HepG2 (cell line): ENCODE data around the gene SMARCB1. TPM values are rescaled to one million over a fixed set of nuclear protein-coding genes. Genes with fewer than 3 reads are reported as not detected.

Source experiments
- BRCA1 ChIP-seq: sonication (generic); formaldehyde crosslinking; IDR thresholded peaks from 2 replicates; pipeline ENCODE4 v1.4.0; 2020; ENCODE audit warnings: missing genetic modification reagents
- CSRNP1 ChIP-seq: sonication (generic); formaldehyde crosslinking; IDR thresholded peaks from 2 replicates; pipeline ENCODE4 v1.8.1; 2023; ENCODE audit warnings: mild to moderate bottlenecking, missing genetic modification reagents
- GTF2F1 ChIP-seq: fragments of 150-350 bp; IDR thresholded peaks from 2 replicates; pipeline ENCODE4 v1.6.1; 2014; ENCODE audit warnings: low read length
- ISX ChIP-seq: sonication (generic); formaldehyde crosslinking; conservative IDR thresholded peaks from 2 replicates; pipeline ENCODE4 v1.5.0; 2020; ENCODE audit warnings: missing genetic modification reagents
- JUN ChIP-seq: sonication (generic); formaldehyde crosslinking; IDR thresholded peaks from 2 replicates; pipeline ENCODE4 v1.4.0; 2020; ENCODE audit warnings: mild to moderate bottlenecking, missing genetic modification reagents
- PBX3 ChIP-seq: sonication (generic); formaldehyde crosslinking; IDR thresholded peaks from 2 replicates; pipeline ENCODE4 v1.8.1; 2023; ENCODE audit warnings: missing genetic modification reagents, inconsistent platforms, borderline replicate concordance
- RFX5 ChIP-seq: IDR thresholded peaks from 2 replicates; pipeline ENCODE4 v1.6.1; 2011; ENCODE audit warnings: low read depth, low read length, improper control_type of control experiment
- RNF2 ChIP-seq: fragments of 450-650 bp; conservative IDR thresholded peaks from 2 replicates; pipeline ENCODE4 v1.6.1; 2016; ENCODE audit warnings: low read depth
- RXRB ChIP-seq: IDR thresholded peaks from 2 replicates; pipeline ENCODE4 v1.6.1; 2016; ENCODE audit warnings: borderline replicate concordance, missing genetic modification reagents, missing compliant biosample characterization
- TCF7L2 ChIP-seq: IDR thresholded peaks from 2 replicates; pipeline ENCODE4 v1.6.1; 2011; ENCODE audit warnings: mild to moderate bottlenecking, low read depth, low read length, moderate library complexity
- ZBTB7A ChIP-seq: sonication (generic); formaldehyde crosslinking; IDR thresholded peaks from 2 replicates; pipeline ENCODE4 v1.8.0; 2022; ENCODE audit warnings: mild to moderate bottlenecking, missing genetic modification reagents
- ZGPAT ChIP-seq: IDR thresholded peaks from 2 replicates; pipeline ENCODE4 v1.6.1; 2016; ENCODE audit warnings: mild to moderate bottlenecking
- ZMYM4 ChIP-seq: sonication (generic); formaldehyde crosslinking; IDR thresholded peaks from 2 replicates; pipeline ENCODE4 v1.8.1; 2023; ENCODE audit warnings: mild to moderate bottlenecking, missing genetic modification reagents
- ZNF460 ChIP-seq: sonication (generic); formaldehyde crosslinking; IDR thresholded peaks from 2 replicates; pipeline ENCODE4 v1.5.1; 2020; ENCODE audit warnings: missing genetic modification reagents, mild to moderate bottlenecking, borderline replicate concordance
- ZNF567 ChIP-seq: sonication (generic); formaldehyde crosslinking; IDR thresholded peaks from 2 replicates; pipeline ENCODE4 v1.8.1; 2023; ENCODE audit warnings: mild to moderate bottlenecking, missing genetic modification reagents, borderline replicate concordance
- ZNF605 ChIP-seq: sonication (generic); formaldehyde crosslinking; IDR thresholded peaks from 2 replicates; pipeline ENCODE4 v1.8.0; 2022; ENCODE audit warnings: mild to moderate bottlenecking, missing genetic modification reagents
- polyA plus RNA-seq, 8 experiments: library from polyadenylated mRNA; depleted of rRNA in 3 of 8; stranded (reverse) in 7 of 8; unstranded in 1 of 8; fragments of >200 nt; fragmentation: Illumina TruSeq in 4 of 8; extraction: Trizol in 4 of 8; gene quantifications; 2 replicates each; pipeline versions ENCODE4 v1.2.1 to v1.2.3, GENCODE V29; 2011 to 2016; ENCODE audit warnings: low read depth in 4 of 8, missing spikeins in 1 of 8, mixed read lengths in 1 of 8; ENCODE audit not compliant: insufficient read depth in 1 of 8
- total RNA-seq, 5 experiments: library from RNA; depleted of rRNA; stranded (reverse); fragments of >200 nt; fragmentation: Illumina TruSeq; extraction: Trizol; gene quantifications; 2 replicates each; pipeline ENCODE4 v1.2.3, GENCODE V29; 2016; ENCODE audit warnings: low read depth in 1 of 5
- TF ChIP-seq, protein P1 (sequence below): sonication (generic); formaldehyde crosslinking; IDR thresholded peaks from 2 replicates; pipeline ENCODE4 v1.9.0; 2021; ENCODE audit warnings: missing genetic modification reagents, borderline replicate concordance
- TF ChIP-seq, protein P2 (sequence below): sonication (generic); formaldehyde crosslinking; IDR thresholded peaks from 2 replicates; pipeline ENCODE4 v1.4.0; 2020; ENCODE audit warnings: low read depth, missing genetic modification reagents

The SMARCB1 gene
- total and polyA plus RNA-seq, 2 of the 13 experiments (the other 11 are each of a cell fraction or from before 2014, with no cell fraction given): 74.0 to 166 TPM

DNA sequence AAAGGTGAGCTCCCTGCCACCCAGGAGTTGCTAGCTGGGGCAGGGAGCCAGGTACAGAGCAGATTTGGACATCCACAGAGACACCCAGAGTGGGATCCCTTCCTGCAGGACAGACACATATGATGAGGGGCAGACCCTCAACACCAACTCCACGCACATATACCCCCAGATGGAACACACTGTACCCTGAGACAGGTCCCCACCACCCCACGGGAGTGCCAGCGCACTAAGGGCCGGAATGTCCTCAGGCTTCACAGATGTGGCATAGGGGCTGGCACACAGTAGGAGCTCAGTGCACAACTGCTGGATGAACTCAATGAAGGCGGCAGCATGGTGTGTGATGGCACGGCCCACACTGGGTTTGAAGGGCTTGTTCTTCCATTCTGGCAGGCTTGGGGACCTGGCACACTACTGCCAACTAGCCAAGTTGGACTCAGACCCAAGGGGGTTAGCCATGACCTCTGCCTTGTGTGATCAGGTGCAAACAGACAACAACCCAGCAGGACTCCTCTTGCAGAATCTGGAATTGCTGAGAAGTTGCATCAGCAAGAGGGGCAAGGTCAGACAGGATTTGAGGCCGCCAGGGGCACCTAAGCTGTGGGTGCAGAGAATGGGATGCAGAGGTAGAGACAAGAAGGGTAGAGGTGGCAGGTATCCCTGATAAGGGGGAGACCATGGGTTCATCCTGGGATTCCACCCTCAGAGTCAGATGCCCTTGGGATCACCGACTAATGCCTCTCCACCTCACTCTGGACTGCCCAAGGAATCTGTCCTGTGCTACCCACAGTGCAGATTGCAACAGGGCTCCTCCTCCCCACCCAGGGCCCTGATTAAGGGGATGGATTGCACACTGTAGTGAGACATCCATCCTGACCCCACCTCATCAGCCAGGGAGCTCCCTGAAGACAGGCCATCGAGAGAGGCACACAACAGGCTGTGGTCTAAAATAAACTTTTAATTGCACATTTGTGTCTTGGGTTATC is 21.6 kb upstream of the SMARCB1 start (continued):
- TF ChIP-seq CSRNP1 (CRISPR knock-in tag) (no peak), ZMYM4 (CRISPR knock-in tag) (no peak), RXRB (peak; percentile 54; the same call in 1 of the 2 replicates), JUN (no peak), ZBTB7A (CRISPR knock-in tag) (no peak), BRCA1 (CRISPR knock-in tag) (no peak), GTF2F1 (no peak), ZGPAT (CRISPR knock-in tag) (peak; percentile 18; the same call in 1 of the 2 replicates), ZNF567 (CRISPR knock-in tag) (no peak), ZNF605 (CRISPR knock-in tag) (no peak), TCF7L2 (no peak), PBX3 (CRISPR knock-in tag) (no peak), RNF2 (no peak), RFX5 (no peak), ISX (CRISPR knock-in tag) (no peak), ZNF460 (no peak)
- TF ChIP-seq, protein P1, sequence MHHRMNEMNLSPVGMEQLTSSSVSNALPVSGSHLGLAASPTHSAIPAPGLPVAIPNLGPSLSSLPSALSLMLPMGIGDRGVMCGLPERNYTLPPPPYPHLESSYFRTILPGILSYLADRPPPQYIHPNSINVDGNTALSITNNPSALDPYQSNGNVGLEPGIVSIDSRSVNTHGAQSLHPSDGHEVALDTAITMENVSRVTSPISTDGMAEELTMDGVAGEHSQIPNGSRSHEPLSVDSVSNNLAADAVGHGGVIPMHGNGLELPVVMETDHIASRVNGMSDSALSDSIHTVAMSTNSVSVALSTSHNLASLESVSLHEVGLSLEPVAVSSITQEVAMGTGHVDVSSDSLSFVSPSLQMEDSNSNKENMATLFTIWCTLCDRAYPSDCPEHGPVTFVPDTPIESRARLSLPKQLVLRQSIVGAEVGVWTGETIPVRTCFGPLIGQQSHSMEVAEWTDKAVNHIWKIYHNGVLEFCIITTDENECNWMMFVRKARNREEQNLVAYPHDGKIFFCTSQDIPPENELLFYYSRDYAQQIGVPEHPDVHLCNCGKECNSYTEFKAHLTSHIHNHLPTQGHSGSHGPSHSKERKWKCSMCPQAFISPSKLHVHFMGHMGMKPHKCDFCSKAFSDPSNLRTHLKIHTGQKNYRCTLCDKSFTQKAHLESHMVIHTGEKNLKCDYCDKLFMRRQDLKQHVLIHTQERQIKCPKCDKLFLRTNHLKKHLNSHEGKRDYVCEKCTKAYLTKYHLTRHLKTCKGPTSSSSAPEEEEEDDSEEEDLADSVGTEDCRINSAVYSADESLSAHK: no peak
- TF ChIP-seq, protein P2, sequence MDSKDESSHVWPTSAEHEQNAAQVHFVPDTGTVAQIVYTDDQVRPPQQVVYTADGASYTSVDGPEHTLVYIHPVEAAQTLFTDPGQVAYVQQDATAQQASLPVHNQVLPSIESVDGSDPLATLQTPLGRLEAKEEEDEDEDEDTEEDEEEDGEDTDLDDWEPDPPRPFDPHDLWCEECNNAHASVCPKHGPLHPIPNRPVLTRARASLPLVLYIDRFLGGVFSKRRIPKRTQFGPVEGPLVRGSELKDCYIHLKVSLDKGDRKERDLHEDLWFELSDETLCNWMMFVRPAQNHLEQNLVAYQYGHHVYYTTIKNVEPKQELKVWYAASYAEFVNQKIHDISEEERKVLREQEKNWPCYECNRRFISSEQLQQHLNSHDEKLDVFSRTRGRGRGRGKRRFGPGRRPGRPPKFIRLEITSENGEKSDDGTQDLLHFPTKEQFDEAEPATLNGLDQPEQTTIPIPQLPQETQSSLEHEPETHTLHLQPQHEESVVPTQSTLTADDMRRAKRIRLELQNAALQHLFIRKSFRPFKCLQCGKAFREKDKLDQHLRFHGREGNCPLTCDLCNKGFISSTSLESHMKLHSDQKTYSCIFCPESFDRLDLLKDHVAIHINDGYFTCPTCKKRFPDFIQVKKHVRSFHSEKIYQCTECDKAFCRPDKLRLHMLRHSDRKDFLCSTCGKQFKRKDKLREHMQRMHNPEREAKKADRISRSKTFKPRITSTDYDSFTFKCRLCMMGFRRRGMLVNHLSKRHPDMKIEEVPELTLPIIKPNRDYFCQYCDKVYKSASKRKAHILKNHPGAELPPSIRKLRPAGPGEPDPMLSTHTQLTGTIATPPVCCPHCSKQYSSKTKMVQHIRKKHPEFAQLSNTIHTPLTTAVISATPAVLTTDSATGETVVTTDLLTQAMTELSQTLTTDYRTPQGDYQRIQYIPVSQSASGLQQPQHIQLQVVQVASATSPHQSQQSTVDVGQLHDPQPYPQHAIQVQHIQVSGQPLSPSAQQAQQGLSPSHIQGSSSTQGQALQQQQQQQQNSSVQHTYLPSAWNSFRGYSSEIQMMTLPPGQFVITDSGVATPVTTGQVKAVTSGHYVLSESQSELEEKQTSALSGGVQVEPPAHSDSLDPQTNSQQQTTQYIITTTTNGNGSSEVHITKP (CRISPR knock-in tag): no peak
